Panc1 (cell line): ENCODE measurements around the gene CASQ2. TPM values are rescaled to one million over a fixed set of nuclear protein-coding genes. Genes with fewer than 3 reads are reported as not detected.

Experiments used
- ATAC-seq: fragments of 200-7000 bp; cut with Tn5 transposase; 2 replicates; pipeline ENCODE4 v1.9.1; 2020; ENCODE audit warnings: mild to moderate bottlenecking, moderate library complexity
- BruUV-seq: library from RNA; stranded (reverse); fragments of 400-500 nt; replicated peaks from 2 replicates; lab custom pipeline; 2021; lab: Mats Ljungman, UMichigan
- CTCF ChIA-PET: fragments of 300-600 bp; sonication (Branson Sonifier 250); formaldehyde crosslinking; loops from one replicate; lab custom pipeline; 2022; ENCODE audit warnings: antibody characterized with exemption; lab: Charles Lee
- POLR2A ChIA-PET: fragments of 300-600 bp; sonication (Branson Sonifier 250); formaldehyde crosslinking; loops from one replicate; lab custom pipeline; 2022; ENCODE audit warnings: antibody characterized with exemption; lab: Charles Lee
- DNase-seq: peaks from one replicate; pipeline ENCODE4 v3.0.0-alpha.2; 2010; ENCODE audit warnings: low read depth, low spot score
- H3K27ac ChIP-seq: 2 replicates; pipeline ENCODE4 v1.5.1; 2011; ENCODE audit warnings: mild to moderate bottlenecking, low read length, inconsistent platforms
- H3K27me3 ChIP-seq: fragments of 200-500 bp; sonication (Bioruptor generic); 2 replicates; pipeline ENCODE4 v1.6.0; 2014; ENCODE audit warnings: low read length, inconsistent platforms; ENCODE audit not compliant: control insufficient read depth, insufficient read depth
- H3K36me3 ChIP-seq: fragments of 200-500 bp; sonication (Bioruptor generic); 2 replicates; pipeline ENCODE4 v1.5.1; 2014; ENCODE audit warnings: inconsistent platforms, mild to moderate bottlenecking, low read length, moderate library complexity; ENCODE audit not compliant: control insufficient read depth, insufficient read depth
- H3K4me1 ChIP-seq: 2 replicates; pipeline ENCODE4 v1.5.1; 2011; ENCODE audit warnings: inconsistent platforms, mild to moderate bottlenecking, low read length, moderate library complexity; ENCODE audit not compliant: control insufficient read depth, insufficient read depth
- H3K4me3 ChIP-seq, 2 experiments: 2 replicates each; pipeline ENCODE4 v1.5.1; 2011 to 2012; ENCODE audit warnings: low read depth in 2 of 2, low read length in 2 of 2, mild to moderate bottlenecking in 2 of 2, inconsistent platforms in 1 of 2, moderate library complexity in 1 of 2
- H3K9me3 ChIP-seq: fragments of 200-500 bp; sonication (Bioruptor generic); 2 replicates; pipeline ENCODE4 v1.5.1; 2014; ENCODE audit warnings: low read depth, mild to moderate bottlenecking, inconsistent platforms, low read length, moderate library complexity; ENCODE audit not compliant: control insufficient read depth, insufficient read depth
- CTCF ChIP-seq: fragments of 450-650 bp; IDR thresholded peaks from 2 replicates; pipeline ENCODE4 v1.5.1; 2017; ENCODE audit warnings: mild to moderate bottlenecking
- POLR2AphosphoS5 ChIP-seq: IDR thresholded peaks from 2 replicates; pipeline ENCODE4 v1.6.1; 2012; ENCODE audit warnings: mild to moderate bottlenecking, low read depth, low read length, moderate library complexity
- REST ChIP-seq, 2 experiments: IDR thresholded peaks; 2 replicates each; pipeline ENCODE4 v1.6.1; 2011 to 2012; ENCODE audit warnings: low read depth in 2 of 2, control low read depth in 1 of 2, low read length in 1 of 2, mild to moderate bottlenecking in 1 of 2, moderate library complexity in 1 of 2; ENCODE audit not compliant: insufficient read depth in 1 of 2
- SIN3A ChIP-seq: IDR thresholded peaks from 2 replicates; pipeline ENCODE4 v1.6.1; 2012; ENCODE audit warnings: low read depth, mild to moderate bottlenecking, low read length, moderate library complexity, borderline replicate concordance; ENCODE audit not compliant: insufficient read depth
- TCF7L2 ChIP-seq: IDR thresholded peaks from 2 replicates; pipeline ENCODE4 v1.6.1; 2011; ENCODE audit warnings: mild to moderate bottlenecking, low read depth, low read length, inconsistent platforms
- in situ Hi-C: cut with HindIII; loops from 2 replicates; pipeline ENCODE4 v1.10.0; 2016; ENCODE audit warnings: low sequenced_read_pairs, low pct_unique_long_range_greater_than_20kb
- intact Hi-C: fragments of 100-400 bp; cut with micrococcal nuclease; formaldehyde crosslinking; loops from one replicate; pipeline ENCODE4 v1.10.0; 2022; ENCODE audit not compliant: unreplicated experiment
- total RNA-seq: library from RNA; stranded (reverse); gene quantifications from one replicate; pipeline ENCODE4 v1.2.1, GENCODE V29; 2021; ENCODE audit not compliant: unreplicated experiment

The CASQ2 gene
- total RNA-seq, 1 experiment from 2014 or later = not detected

- intact Hi-C loops = loop anchor here (10.0 kb wide), 1 partner anchor 102 kb away; no protein-coding TSS in a partner anchor
- no peaks in the 10 kb centered on the region for H3K9me3 ChIP-seq
- in situ Hi-C loops = no loop called here
- H3K36me3 ChIP-seq = no peaks in the 10 kb centered on the region
- CTCF ChIA-PET = interaction anchor here (0.6 to 1.6 kb wide), 7 partner anchors 10 to 314 kb away, joined by 3 to 15 read pairs (median 3); no protein-coding TSS in a partner anchor
- POLR2A ChIA-PET = no interaction called here
- H3K27me3 ChIP-seq = no peaks in the 10 kb centered on the region
- TF ChIP-seq CTCF = peak; percentile 78
- TF ChIP-seq REST (IDR thresholded peaks at IDR 0.05; ENCODE audit: insufficient read depth in 1 of 2, low read depth in 2 of 2, low read length in 1 of 2) = no peak
- ATAC-seq = no peak
- H3K27ac ChIP-seq = no peak overlapping the region
- no peak for DNase-seq
- H3K4me3 ChIP-seq = no peak overlapping the region
- no TSS peak for BruUV-seq
- no peaks in the 10 kb centered on the region for H3K4me1 ChIP-seq
Measured at GRCh38 chr1:115706587-115707425, 61.7 kb downstream of the CASQ2 start.

DNA sequence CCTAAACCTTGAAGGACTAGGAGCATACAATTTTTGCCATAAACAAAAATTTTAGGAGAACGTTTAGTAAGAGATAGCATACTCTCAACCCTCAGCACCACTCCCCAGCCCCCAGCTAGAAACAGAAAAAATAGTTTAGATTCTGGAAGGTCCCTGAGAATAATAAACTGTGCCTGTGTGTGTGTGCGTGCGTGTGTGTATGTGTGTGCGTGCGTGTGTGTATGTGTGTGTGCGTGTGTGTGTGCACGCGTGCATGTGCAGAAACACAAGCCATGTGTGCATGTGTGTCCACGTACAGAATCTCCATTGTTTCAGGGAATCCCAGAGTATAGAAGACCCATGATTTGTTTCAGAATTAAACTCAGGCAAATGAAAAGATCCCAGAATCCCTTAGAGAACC, 62.6 kb downstream of the CASQ2 start:
- Histone ChIP-seq H3K27ac (no peak overlapping the region), H3K4me1 (no peaks in the 10 kb centered on the region), H3K27me3 (no peaks in the 10 kb centered on the region), H3K4me3 (no peak overlapping the region), H3K36me3 (no peaks in the 10 kb centered on the region), H3K9me3 (no peaks in the 10 kb centered on the region)
- BruUV-seq = no TSS peak
- ATAC-seq = no peak
- ChIA-PET CTCF (interaction anchor here (0.7 to 1.6 kb wide), 3 partner anchors 66 to 315 kb away, joined by 3 to 15 read pairs (median 3); no protein-coding TSS in a partner anchor), POLR2A (interaction anchor here (0.6 kb wide), 2 partner anchors 20 to 76 kb away, joined by 3 to 7 read pairs; no protein-coding TSS in a partner anchor)
- DNase-seq = no peak
- TF ChIP-seq CTCF (no peak), SIN3A (no peak), POLR2AphosphoS5 (no peak), TCF7L2 (no peak)
- in situ Hi-C loops (no loop called here), intact Hi-C loops (loop anchor here (10.0 kb wide), 1 partner anchor 101 kb away; no protein-coding TSS in a partner anchor)
